ENCODE results near the gene CD53.

GRCh38 chr1:110877776-110878175 is 4.8 kb downstream of the CD53 start:
- no peak for TF ChIP-seq ZNF274 (IDR thresholded peaks at IDR 0.05; ENCODE audit: low read depth, low read length)
- no peak for TF ChIP-seq POLR2A (IDR thresholded peaks at IDR 0.05; ENCODE audit: borderline replicate concordance, extremely low read depth, insufficient read depth, insufficient read length)
- TF ChIP-seq, protein P1, sequence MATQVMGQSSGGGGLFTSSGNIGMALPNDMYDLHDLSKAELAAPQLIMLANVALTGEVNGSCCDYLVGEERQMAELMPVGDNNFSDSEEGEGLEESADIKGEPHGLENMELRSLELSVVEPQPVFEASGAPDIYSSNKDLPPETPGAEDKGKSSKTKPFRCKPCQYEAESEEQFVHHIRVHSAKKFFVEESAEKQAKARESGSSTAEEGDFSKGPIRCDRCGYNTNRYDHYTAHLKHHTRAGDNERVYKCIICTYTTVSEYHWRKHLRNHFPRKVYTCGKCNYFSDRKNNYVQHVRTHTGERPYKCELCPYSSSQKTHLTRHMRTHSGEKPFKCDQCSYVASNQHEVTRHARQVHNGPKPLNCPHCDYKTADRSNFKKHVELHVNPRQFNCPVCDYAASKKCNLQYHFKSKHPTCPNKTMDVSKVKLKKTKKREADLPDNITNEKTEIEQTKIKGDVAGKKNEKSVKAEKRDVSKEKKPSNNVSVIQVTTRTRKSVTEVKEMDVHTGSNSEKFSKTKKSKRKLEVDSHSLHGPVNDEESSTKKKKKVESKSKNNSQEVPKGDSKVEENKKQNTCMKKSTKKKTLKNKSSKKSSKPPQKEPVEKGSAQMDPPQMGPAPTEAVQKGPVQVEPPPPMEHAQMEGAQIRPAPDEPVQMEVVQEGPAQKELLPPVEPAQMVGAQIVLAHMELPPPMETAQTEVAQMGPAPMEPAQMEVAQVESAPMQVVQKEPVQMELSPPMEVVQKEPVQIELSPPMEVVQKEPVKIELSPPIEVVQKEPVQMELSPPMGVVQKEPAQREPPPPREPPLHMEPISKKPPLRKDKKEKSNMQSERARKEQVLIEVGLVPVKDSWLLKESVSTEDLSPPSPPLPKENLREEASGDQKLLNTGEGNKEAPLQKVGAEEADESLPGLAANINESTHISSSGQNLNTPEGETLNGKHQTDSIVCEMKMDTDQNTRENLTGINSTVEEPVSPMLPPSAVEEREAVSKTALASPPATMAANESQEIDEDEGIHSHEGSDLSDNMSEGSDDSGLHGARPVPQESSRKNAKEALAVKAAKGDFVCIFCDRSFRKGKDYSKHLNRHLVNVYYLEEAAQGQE (IDR thresholded peaks at IDR 0.05; ENCODE audit: low read depth), result no peak

All from HCT116 (cell line).